LNCaP clone FGC (cell line): ENCODE results near the gene RNASEH2B.

ENCODE experiments used
- DNase-seq: peaks from one replicate; pipeline ENCODE4 v3.0.0-alpha.2; 2011; ENCODE audit warnings: low read depth
- H3K4me3 ChIP-seq: 2 replicates; pipeline ENCODE4 v1.5.1; 2011; ENCODE audit warnings: mild to moderate bottlenecking, low read depth, low read length, control low read depth
- TF ChIP-seq, protein P1 (sequence below): IDR thresholded peaks from 2 replicates; pipeline ENCODE4 v1.5.1; 2012; ENCODE audit warnings: mild to moderate bottlenecking; ENCODE audit not compliant: control insufficient read depth, insufficient read depth; ENCODE audit errors: extremely low read depth

RNASEH2B gene

DNA sequence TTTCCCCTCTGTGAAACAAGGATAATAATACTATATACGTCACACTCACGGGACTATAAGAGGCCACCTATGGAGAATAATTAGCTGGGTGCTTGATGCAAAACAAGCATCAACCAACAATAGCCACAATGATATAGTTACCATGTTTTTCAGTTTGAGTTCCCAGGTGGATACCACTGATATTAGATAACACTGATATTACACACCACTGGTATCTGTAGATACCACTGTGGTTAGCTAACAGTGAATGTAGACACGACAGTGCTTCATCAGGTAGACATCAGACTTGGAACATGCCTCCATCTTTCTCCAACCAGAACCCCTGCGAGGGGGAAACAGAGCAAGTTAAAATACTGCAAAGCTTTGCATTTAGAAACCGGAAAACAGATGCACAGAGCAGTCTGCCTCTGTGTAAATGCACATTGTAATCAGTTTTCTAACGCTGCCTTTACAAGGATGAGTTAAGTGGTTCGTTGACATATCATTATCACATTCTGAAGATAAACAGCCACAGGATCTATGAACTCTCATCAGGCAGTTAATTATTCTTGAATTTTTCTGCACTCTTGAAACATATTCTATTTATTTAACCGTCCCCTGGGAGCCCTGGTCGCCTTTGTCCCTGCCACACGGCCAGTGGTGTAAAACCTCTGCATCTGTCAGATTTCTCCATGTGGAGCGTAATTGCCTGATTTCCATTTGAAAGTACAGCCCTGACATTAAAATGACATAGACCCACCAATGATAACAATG lies 80.7 kb downstream of the RNASEH2B start:
- no peak for DNase-seq

DNA sequence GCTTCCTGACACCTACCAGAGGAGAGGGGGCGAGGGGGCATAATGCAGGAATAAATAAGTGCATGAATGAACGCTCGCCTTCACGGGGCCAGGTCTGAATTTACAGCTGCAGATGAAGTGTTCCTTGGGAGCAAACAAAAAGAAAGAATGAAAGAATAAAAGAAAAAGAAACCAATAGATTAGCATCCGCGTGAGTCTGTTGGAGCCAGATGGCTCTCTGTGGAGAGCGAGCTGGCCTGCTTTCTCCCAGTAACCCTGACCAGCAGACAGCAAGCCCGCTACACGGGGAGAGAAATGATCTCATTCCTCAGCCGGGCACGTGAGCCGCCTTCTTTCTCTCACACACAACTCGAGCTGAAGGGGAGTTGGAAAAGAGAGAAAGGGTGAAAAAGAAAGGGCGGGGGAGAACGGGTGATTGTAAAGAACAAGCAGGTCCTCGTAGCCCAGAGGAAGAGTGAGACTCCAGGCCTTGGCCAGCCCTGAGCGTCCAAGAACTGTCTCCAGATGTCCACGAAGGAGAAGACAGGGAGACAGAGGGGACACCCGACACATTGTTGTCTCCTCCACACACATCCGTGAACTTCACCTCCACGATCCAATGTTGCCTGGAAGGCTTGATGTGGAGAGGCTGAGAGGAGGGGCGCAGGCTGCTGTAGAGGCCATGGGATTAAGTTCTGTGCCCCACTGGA lies 81.4 kb downstream of the RNASEH2B start:
- no peak for DNase-seq
- TF ChIP-seq, protein P1, sequence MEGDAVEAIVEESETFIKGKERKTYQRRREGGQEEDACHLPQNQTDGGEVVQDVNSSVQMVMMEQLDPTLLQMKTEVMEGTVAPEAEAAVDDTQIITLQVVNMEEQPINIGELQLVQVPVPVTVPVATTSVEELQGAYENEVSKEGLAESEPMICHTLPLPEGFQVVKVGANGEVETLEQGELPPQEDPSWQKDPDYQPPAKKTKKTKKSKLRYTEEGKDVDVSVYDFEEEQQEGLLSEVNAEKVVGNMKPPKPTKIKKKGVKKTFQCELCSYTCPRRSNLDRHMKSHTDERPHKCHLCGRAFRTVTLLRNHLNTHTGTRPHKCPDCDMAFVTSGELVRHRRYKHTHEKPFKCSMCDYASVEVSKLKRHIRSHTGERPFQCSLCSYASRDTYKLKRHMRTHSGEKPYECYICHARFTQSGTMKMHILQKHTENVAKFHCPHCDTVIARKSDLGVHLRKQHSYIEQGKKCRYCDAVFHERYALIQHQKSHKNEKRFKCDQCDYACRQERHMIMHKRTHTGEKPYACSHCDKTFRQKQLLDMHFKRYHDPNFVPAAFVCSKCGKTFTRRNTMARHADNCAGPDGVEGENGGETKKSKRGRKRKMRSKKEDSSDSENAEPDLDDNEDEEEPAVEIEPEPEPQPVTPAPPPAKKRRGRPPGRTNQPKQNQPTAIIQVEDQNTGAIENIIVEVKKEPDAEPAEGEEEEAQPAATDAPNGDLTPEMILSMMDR: no peak
- no peak overlapping the region for H3K4me3 ChIP-seq

More for the DNA sequence above, 80.7 kb downstream of the RNASEH2B start:
- TF ChIP-seq, protein P1: no peak
- H3K4me3 ChIP-seq: no peak overlapping the region

DNA sequence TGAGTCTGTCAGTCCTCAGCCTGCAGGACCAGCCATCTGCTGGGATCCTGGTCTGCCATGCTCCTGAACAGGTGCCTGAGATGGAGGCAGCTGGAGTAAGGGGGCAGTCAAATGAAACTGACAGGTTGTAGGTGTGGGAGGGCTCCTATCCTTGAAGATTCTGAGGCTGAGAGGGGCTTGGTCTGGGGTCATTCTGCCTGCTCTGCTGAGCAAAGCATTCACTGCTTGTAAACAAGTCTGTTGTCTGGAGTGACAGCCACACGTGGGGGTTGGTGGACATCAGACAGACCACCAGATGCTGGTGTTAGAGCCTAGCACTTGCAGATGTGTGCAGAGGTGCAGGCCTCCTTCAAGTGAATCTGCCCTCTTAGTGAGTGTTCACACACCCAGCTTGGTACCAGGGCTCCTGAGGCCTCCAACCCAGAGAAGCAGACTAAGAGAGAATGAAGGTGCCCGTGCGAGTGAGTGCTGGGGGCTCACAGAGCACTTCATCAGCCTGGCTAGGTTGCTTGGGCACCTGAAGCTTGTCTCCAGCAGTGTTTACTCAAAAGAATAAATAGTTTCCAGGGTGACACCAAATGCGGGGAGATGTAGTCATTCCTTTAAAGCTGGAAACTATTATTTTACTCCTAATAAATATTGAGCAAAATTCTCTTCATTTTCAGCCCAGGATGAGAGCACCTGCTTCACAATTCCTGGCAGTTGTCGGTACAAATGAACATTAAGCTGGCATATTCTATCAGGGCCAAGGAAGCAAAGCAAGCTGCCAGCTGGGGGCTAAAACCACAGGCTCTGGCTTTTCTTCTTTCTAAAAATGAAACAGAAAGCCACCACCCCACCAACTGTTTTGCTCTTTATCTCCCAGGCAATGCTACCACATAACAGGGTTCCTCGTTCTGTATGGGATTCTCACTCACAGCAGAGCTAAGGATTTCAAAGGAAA lies 82.3 kb downstream of the RNASEH2B start:
- no peak overlapping the region for H3K4me3 ChIP-seq
- TF ChIP-seq, protein P1: no peak
- no peak for DNase-seq

DNA sequence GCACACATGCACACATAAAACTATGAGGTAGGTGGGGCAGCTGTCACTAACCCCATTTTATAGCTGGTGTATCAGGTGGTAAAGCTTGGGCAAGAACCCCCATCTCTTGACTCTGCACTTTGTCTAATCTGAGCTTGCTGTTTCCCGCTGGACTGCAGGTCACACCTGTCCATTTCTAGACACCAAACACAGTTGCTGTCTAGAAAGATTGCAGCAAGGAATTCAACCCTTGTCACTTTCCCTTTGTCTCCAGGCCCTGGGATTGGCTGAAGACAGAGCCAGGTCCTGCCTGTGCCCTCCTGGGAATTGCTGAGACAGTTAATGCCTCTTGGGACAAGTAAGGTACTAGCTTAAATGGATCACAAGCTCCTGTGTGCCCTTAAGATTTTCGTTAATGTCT lies 83.8 kb downstream of the RNASEH2B start:
- TF ChIP-seq, protein P1: no peak
- DNase-seq: no peak
- no peak overlapping the region for H3K4me3 ChIP-seq

DNA sequence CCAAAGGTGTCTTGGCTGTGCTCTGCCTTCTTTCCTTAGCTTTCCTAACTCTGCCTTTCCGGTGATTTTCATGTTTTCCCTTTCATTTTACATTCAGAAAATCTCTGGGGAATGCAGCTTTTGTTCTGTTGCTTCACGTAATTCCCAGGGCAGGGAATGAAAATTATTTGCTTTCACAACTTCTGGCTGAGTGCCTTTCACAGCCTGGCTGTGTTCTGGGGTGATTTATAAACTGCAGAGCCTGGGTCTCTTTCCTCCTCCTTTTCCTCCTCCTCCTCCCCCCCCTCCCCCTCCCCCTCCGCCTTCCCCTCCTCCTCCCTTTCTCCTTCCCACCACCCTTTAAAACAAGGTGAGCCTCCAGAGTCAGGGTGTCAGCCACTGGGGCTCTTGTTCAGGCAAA lies 84.3 kb downstream of the RNASEH2B start:
- DNase-seq: no peak
- H3K4me3 ChIP-seq: no peak overlapping the region

DNA sequence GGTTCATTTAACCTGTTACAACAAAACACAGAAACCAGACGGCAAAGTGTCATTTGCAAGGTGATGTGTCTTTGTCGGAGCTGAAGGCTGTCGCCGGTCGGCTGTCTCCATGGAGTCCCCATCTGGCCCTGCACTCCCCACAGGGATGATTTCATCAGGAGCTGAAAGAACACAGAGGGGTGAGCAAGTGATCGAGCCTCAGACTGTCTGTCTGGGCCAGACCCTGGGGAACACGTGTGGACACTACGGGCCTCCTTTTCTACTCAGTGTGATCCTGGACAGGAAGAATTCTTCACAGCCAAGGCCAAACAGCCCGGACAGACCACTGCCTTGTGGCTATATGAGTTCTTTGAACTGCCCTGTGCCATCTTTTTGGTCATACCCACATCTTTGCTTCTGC lies 85.1 kb downstream of the RNASEH2B start:
- DNase-seq: no peak
- TF ChIP-seq, protein P1: no peak
- H3K4me3 ChIP-seq: no peak overlapping the region

More for the DNA sequence above, 84.3 kb downstream of the RNASEH2B start:
- TF ChIP-seq, protein P1: no peak
